ENCODE data around the gene HBM.
"Not testable (repeated sequence)": the region's sequence is repeated elsewhere in the genome, so short reads cannot be mapped to it uniquely, and the experiment has no call there.

The HBM gene

DNA sequence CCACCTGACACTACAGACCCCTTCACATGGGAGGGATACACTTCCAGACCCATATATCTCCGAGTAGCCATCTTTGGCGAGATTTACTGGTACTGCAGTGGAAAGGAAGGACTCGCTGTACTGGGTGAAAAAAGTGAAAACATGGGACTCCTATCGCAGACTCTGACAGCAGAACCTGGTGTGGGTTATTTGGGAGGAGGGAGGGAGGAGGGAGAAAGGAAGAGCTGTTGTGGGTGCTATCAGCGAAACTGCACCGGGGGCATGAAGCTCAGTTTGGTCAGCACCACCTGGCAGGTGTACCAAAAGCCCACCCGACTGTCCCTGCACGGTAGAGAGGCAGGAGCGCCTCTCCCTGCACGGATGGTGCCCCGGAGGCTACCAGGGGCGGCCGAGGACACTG lies 19.4 kb downstream of the HBM start:
- no peak for DNase-seq (ENCODE audit: low read depth in 2 of 2)

DNA sequence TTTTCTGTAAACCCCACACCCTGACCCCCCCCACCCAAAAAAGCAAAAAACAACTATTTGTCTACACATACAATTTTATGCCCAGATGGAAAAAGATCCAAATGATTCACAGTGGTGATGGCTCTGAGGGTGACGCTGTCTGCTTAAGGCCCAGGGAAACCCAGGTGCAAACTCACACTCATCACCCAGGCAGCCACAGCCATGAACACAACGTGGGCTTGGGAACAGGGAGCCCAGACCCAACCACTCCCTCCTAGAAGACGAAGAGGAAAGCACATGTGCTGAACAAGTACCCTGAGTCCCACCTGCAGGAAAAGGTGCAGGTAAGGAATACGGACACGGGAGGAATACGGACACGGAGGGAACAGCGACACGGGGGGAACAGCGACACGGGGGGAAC lies 19.9 kb downstream of the HBM start:
- DNase-seq (ENCODE audit: low read depth in 2 of 2) = no peak

DNA sequence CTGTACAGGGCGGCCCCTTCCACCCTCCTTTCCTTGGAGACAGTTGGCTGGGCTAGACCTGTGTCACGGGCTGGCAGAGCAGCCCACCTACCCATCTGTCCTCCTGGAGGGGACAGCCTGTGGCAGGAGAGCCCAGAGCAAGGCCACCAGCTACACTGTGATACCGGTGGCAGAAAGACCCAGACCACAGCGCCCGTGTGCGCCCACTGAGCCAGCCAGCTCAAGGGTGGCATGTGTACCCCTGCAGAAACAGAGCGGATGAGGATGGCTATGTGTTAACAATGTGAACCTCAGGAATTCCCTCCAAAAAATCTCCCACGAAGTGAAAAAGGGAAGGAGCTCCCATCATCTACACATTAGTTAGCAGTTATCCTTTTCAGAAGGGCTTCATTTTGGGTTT lies 21.6 kb downstream of the HBM start:
- DNase-seq (ENCODE audit: low read depth in 2 of 2) = no peak

DNA sequence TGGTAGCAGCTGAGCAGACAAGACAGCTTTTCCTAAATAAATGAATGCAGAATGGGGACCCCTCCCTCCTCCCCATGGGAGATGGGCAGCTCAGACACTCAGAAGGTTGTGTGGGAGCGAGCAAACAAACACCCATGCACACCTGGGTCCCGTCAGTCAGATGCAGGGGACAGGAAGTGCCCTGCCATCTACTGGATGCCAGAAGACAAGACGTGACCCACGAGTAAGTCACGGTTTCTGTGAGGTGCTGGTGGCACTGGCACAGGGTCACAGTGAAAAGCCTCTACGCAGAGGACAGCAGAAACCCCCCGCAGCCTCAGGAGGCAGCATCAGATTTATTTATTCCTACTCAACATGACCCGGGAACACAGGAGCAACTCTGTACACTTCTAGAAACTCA lies 22.9 kb downstream of the HBM start:
- no peak for DNase-seq (ENCODE audit: low read depth in 2 of 2)

DNA sequence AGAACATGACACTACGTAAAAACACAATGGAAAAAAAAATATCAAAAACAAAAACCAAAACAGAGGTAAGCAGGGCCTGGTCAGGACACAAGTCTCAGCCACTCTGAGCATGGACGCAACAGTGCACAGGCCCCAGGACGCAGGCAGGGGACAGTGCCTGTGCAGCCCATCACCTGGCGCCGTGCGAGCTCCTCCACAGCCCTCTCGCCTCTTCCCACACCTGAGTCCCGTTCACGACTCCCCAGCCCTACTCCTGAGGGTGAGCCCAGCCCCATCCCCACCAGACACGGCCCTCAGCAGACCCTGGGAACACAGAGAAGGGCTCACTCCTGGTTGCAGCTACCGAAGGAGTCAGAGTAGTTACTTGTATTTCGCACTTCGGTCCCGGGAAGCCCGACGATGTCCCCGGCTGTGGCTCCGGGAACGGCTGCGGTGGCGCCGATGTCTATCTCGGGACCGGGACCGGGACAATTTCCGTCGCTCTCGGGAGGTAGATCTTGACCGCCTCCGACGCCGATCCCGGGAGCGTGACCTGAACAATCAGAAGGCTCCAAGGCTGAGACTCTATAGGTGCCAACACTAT lies 23.9 kb downstream of the HBM start:
- DNase-seq (ENCODE audit: low read depth in 2 of 2) = no peak

DNA sequence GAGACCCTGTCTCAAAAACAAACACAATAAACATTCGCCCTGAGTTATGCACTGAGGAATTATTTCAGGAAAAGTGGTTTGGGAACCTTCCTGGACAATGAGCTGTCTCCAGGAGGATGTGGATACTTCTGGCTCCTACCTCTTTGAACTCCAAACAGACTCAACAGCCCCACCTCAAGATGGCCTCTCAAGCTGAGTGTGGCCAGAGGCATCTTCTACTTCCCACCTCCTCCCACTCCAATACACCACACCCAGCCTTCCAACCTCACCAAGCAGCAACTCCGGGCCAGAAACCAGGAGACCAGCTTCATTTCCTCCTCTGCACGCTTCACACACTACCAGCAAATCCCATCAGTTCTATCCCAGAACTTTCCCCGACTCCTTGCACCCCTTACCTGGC lies 26.1 kb downstream of the HBM start:
- no peak for DNase-seq (ENCODE audit: low read depth in 2 of 2)

DNA sequence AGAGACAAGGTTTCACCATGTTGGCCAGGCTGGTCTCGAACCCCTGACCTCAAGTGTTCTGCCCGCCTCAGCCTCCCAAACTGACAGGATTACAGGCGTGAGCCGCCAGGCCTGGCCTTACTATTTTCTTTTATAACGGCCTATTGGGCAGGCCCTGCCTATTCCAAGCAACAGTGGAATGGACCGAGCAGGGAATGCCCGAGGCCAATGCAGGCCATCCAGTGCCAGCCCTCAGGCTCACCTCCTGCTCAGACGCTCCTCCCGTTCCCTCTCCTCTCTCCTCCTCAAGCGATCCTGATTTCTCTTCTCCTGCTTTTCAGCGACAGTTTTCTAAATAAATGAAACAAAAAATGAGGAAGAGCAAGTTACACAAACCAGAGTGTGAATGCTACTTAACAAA lies 26.9 kb downstream of the HBM start:
- DNase-seq (ENCODE audit: low read depth in 2 of 2) = no peak

DNA sequence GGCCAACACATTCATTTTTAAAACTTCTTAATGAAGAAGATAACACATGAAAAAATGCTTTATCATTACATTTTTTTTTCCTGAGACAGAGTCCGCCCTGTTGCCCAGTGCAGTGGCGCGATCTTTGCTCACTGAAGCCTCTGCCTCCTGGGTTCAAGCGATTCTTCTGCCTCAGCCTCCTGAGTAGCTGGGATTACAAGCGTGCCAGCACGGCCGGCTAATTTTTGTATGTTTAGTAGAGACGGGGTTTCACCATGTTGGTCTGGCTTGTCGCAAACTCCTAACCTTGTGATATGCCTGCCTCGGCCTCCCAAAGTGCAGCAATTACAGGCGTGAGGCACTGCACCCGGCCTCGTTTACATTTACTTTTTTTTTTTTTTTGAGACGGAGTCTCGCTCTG lies 27.7 kb downstream of the HBM start:
- no peak for DNase-seq (ENCODE audit: low read depth in 2 of 2)

DNA sequence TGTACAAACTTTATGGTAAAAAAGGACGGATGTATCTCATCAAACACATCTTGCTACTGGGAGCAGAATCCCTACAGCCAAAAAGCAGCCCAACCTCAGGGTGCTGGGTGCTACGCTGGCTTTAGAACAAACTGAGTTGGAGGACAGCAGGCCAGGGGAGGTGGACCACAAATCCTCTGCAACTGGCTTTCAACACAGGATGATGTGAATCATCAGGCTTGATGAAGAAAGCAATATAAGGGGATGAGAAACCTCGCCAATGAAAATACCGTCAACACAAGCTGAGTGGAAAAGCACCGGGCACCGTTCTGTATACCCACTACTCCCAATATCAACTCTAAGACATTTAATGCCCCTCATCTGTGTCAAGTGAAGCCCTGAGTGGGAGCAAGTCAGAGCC lies 28.7 kb downstream of the HBM start:
- DNase-seq (ENCODE audit: low read depth in 2 of 2) = no peak

DNA sequence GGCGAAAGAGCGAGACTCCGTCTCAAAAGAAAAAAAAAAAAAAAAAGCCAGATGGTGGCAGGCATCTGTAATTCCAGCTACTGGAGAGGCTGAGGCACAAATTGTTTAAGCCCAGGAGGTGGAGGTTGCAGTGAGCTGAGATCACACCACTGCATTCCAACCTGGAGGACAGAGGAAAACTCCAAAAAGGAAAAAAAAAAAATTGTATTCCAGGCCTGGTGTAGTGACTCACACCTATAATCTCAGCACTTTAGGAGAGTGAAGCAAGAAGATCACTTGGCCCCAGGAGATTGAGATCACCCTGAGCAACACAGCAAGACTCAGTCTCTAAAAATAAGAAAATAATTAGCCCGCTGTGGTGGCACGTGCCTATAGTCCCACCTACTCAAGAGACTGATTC lies 34.6 kb downstream of the HBM start:
- DNase-seq (ENCODE audit: low read depth in 2 of 2) = no peak

DNA sequence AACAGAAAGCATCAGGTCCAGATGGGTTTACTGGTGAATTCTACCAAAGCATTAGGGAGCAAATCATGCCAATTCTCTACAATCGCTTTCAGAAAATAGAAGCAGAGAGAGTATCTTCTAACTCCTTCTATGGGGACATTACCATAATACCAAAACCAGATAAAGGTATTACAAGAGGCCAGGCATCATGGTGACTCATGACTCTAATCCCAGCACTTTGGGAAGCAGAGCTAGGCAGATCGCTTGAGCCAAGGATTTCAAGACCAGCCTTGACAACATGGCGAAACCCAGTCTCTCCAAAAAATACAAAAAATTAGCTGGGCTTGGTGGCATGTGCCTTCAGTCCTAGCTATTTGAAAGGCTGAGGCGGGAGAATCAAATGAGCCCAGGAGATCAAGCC lies 37.5 kb downstream of the HBM start:
- no peak for DNase-seq (ENCODE audit: low read depth in 2 of 2)

DNA sequence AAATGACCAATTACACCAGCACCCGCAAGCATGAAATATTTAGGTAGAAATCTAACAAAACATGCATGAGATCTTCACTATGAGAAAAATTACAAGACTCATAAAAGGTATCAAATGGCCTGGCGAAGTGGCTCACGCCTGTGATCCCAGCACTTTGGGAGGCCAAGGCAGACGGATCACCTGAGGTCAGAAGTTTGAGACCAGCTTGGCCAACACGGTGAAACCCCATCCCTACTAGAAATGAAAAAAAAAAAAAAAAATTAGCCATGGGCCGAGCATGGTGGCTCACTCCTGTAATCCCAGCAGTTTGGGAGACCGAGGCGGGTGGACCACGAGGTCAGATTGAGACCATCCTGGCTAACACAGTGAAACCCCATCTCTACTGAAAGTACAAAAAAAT lies 38.3 kb downstream of the HBM start:
- not testable (repeated sequence) for DNase-seq (ENCODE audit: low read depth in 2 of 2)

DNA sequence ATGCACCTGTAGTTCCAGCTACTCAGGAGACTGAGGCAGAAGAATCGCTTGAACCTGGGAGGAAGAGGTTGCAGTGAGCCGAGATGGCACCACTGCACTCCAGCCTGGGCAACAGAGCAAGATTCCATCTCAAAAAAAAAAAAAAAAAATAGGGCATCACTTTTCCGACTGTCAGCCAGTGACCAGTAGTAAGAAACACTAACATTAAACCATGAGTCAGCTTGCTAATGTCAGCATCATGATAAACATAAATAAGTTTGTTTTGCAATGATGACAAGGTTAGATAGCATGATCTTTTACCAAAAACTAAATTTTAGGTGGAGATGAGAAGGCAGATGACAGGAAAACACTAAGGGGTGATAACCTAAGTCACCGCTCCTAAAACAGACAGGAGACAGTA lies 43.6 kb downstream of the HBM start:
- DNase-seq (ENCODE audit: low read depth in 2 of 2) = not testable (repeated sequence)

DNA sequence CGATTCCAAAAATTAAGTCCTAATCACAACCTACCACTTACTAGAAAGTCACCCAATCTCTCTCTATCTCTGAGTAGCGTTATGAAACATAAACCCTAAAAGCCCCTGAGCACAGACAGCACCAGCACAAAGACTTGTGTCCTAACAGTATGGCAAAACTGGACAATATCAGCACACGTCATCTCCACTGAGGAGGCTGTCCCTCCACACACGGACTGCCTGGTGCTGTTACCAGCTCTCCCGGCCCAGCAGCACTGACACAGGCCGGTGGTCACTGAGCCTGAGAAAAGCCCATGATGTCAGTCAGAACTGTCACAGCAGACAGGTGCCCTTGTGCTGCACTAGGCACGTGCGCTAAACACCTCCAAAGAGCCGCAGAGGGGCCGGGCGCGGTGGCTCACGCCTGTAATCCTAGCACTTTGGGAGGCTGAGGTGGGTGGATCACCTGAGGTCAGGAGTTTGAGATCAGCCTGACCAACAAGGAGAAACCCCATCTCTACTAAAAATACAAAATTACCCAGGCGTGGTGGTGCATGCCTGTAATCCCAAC lies 45.9 kb downstream of the HBM start:
- DNase-seq (ENCODE audit: low read depth in 2 of 2) = not testable (repeated sequence)

DNA sequence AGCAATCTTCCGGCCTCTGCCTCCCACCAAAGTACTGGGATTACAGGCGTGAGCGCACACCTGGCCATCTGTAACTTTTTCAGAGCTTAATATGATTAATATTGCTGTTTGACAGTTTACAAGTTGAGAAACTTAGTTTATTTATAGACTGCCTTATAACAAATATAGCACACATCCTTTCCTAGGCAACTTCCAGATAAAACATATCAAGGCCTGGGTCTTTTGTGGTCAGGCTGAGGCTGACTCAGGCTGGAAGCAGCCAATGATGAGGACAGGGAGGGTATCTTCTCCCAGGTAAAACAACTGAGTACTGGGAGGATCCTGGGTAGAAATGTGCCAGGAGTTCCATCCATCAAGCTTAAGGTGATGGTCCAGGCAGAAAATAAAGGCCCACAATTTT lies 47.2 kb downstream of the HBM start:
- DNase-seq (ENCODE audit: low read depth in 2 of 2) = no peak
